K562 (cell line): ENCODE data around the gene PIH1D1. TPM values are rescaled to one million over a fixed set of nuclear protein-coding genes. Genes with fewer than 3 reads are reported as not detected.

Experiments used
- MCM7 ChIP-seq, 2 experiments: fragments of 450-650 bp; IDR thresholded peaks; 2 replicates each; pipeline ENCODE4 v1.6.1; 2016 to 2018
- POLR3G ChIP-seq: IDR thresholded peaks from 2 replicates; pipeline ENCODE4 v1.6.1; 2011; ENCODE audit not compliant: insufficient read length, insufficient replicate concordance; ENCODE audit errors: extremely low read depth
- SRSF9 ChIP-seq: fragments of 200-400 bp; formaldehyde crosslinking; IDR thresholded peaks from 2 replicates; pipeline ENCODE4 v1.6.1; 2017; ENCODE audit warnings: low read depth, low read length, borderline replicate concordance
- XRCC5 ChIP-seq: fragments of 200-400 bp; formaldehyde crosslinking; IDR thresholded peaks from 2 replicates; pipeline ENCODE4 v1.6.1; 2017; ENCODE audit warnings: low read depth, mild to moderate bottlenecking, low read length
- ZFP1 ChIP-seq: fragments of 450-650 bp; formaldehyde crosslinking; IDR thresholded peaks from 2 replicates; pipeline ENCODE4 v1.4.0; 2020; ENCODE audit warnings: mild to moderate bottlenecking, mixed read lengths
- polyA plus RNA-seq, 8 experiments: library from polyadenylated mRNA; depleted of rRNA in 4 of 8; stranded (reverse) in 5 of 8; unstranded in 3 of 8; fragments of >200 nt; fragmentation: Nextera tagmentation in 2 of 8; fragmentation: Illumina TruSeq in 1 of 8; extraction: Ambion mirVana in 2 of 8; extraction: Trizol in 1 of 8; gene quantifications; 2 replicates each; pipeline versions ENCODE4 v1.2.1 to v1.2.3, GENCODE V29; 2011 to 2014; ENCODE audit warnings: inconsistent platforms in 1 of 8, missing spikeins in 1 of 8
- total RNA-seq, 7 experiments: library from RNA; depleted of rRNA in 6 of 7; stranded (reverse); fragments of >200 nt in 6 of 7; fragmentation: Illumina TruSeq in 2 of 7; extraction: Trizol in 2 of 7; gene quantifications; 2 replicates each; pipeline versions ENCODE4 v1.2.1 to v1.2.3, GENCODE V29; 2011 to 2021; ENCODE audit warnings: low replicate concordance in 1 of 7
- TF ChIP-seq, protein P1 (sequence below): fragments of 450-650 bp; formaldehyde crosslinking; IDR thresholded peaks from 2 replicates; pipeline ENCODE4 v1.4.0; 2022; ENCODE audit warnings: missing genetic modification characterization
- TF ChIP-seq, protein P2 (sequence below): IDR thresholded peaks from 2 replicates; pipeline ENCODE4 v1.6.1; 2012; ENCODE audit warnings: low read depth, low read length, improper control_type of control experiment, borderline replicate concordance
- TF ChIP-seq, protein P3 (sequence below), 2 experiments: IDR thresholded peaks in 1 of 2; conservative IDR thresholded peaks in 1 of 2; 2 replicates each; pipeline ENCODE4 v1.6.1; 2016; ENCODE audit warnings: low read depth in 2 of 2, mild to moderate bottlenecking in 1 of 2, missing compliant biosample characterization in 1 of 2, missing genetic modification characterization in 1 of 2, moderate library complexity in 1 of 2
- TF ChIP-seq, protein P4 (sequence below), 2 experiments: fragments of 450-650 bp; IDR thresholded peaks; 2 replicates each; pipeline ENCODE4 v1.6.1; 2016; ENCODE audit warnings: mild to moderate bottlenecking in 2 of 2, borderline replicate concordance in 1 of 2, low read depth in 1 of 2, moderate library complexity in 1 of 2
- TF ChIP-seq, protein P5 (sequence below): fragments of 450-650 bp; IDR thresholded peaks from 2 replicates; pipeline ENCODE4 v1.6.1; 2014; ENCODE audit warnings: low read depth, mild to moderate bottlenecking, moderate library complexity, borderline replicate concordance

The PIH1D1 gene
- total and polyA plus RNA-seq, 9 of the 15 experiments (the other 6 are each of a cell fraction or from before 2014, with no cell fraction given), result 26.5 to 224 (median 137) TPM

DNA sequence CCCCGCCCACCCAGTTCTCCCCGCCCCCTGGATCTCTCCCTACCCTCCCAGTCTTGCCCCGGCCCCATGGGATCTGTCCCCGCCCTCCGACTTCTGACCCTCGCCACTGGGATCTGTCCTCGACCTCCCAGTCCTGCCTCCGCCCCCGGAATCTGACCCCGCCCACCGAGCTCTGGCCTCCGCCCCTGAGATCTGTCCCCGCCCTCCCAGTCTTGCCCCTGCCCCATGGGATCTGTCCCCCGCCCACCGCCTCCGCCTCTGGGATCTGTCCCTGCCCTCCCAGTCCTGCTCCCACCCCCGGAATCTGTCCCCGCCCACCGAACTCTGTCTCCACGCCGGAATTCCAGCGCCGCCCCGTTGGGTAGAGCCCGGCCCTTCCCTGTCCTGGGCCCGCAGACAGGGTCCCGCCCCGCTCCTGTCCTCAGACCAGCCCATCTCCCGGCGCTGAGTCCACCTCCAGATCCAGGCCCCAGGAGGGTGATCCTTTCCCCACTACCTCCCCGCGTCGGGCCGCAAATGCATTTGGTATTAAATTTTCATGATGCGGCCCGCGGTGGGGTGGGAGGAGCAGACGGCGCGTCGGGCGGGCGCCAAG is 8.7 kb downstream of the PIH1D1 start (continued):
- TF ChIP-seq POLR3G, result no peak
- TF ChIP-seq, protein P1, sequence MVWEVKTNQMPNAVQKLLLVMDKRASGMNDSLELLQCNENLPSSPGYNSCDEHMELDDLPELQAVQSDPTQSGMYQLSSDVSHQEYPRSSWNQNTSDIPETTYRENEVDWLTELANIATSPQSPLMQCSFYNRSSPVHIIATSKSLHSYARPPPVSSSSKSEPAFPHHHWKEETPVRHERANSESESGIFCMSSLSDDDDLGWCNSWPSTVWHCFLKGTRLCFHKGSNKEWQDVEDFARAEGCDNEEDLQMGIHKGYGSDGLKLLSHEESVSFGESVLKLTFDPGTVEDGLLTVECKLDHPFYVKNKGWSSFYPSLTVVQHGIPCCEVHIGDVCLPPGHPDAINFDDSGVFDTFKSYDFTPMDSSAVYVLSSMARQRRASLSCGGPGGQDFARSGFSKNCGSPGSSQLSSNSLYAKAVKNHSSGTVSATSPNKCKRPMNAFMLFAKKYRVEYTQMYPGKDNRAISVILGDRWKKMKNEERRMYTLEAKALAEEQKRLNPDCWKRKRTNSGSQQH, result no peak
- TF ChIP-seq, protein P2, sequence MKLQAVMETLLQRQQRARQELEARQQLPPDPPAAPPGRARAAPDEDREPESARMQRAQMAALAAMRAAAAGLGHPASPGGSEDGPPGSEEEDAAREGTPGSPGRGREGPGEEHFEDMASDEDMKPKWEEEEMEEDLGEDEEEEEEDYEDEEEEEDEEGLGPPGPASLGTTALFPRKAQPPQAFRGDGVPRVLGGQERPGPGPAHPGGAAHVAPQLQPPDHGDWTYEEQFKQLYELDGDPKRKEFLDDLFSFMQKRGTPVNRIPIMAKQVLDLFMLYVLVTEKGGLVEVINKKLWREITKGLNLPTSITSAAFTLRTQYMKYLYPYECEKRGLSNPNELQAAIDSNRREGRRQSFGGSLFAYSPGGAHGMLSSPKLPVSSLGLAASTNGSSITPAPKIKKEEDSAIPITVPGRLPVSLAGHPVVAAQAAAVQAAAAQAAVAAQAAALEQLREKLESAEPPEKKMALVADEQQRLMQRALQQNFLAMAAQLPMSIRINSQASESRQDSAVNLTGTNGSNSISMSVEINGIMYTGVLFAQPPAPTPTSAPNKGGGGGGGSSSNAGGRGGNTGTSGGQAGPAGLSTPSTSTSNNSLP, result 0 out of 2 replicates have a peak, but pooled peaks have one; percentile 8
- TF ChIP-seq, protein P3, sequence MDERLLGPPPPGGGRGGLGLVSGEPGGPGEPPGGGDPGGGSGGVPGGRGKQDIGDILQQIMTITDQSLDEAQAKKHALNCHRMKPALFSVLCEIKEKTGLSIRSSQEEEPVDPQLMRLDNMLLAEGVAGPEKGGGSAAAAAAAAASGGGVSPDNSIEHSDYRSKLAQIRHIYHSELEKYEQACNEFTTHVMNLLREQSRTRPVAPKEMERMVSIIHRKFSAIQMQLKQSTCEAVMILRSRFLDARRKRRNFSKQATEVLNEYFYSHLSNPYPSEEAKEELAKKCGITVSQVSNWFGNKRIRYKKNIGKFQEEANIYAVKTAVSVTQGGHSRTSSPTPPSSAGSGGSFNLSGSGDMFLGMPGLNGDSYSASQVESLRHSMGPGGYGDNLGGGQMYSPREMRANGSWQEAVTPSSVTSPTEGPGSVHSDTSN (CRISPR knock-in tag; IDR thresholded peaks at IDR 0.05; ENCODE audit: low read depth), result no peak
- TF ChIP-seq, protein P3 (tag; conservative IDR thresholded peaks at IDR 0.05; ENCODE audit: low read depth), result no peak
- TF ChIP-seq, protein P4, sequence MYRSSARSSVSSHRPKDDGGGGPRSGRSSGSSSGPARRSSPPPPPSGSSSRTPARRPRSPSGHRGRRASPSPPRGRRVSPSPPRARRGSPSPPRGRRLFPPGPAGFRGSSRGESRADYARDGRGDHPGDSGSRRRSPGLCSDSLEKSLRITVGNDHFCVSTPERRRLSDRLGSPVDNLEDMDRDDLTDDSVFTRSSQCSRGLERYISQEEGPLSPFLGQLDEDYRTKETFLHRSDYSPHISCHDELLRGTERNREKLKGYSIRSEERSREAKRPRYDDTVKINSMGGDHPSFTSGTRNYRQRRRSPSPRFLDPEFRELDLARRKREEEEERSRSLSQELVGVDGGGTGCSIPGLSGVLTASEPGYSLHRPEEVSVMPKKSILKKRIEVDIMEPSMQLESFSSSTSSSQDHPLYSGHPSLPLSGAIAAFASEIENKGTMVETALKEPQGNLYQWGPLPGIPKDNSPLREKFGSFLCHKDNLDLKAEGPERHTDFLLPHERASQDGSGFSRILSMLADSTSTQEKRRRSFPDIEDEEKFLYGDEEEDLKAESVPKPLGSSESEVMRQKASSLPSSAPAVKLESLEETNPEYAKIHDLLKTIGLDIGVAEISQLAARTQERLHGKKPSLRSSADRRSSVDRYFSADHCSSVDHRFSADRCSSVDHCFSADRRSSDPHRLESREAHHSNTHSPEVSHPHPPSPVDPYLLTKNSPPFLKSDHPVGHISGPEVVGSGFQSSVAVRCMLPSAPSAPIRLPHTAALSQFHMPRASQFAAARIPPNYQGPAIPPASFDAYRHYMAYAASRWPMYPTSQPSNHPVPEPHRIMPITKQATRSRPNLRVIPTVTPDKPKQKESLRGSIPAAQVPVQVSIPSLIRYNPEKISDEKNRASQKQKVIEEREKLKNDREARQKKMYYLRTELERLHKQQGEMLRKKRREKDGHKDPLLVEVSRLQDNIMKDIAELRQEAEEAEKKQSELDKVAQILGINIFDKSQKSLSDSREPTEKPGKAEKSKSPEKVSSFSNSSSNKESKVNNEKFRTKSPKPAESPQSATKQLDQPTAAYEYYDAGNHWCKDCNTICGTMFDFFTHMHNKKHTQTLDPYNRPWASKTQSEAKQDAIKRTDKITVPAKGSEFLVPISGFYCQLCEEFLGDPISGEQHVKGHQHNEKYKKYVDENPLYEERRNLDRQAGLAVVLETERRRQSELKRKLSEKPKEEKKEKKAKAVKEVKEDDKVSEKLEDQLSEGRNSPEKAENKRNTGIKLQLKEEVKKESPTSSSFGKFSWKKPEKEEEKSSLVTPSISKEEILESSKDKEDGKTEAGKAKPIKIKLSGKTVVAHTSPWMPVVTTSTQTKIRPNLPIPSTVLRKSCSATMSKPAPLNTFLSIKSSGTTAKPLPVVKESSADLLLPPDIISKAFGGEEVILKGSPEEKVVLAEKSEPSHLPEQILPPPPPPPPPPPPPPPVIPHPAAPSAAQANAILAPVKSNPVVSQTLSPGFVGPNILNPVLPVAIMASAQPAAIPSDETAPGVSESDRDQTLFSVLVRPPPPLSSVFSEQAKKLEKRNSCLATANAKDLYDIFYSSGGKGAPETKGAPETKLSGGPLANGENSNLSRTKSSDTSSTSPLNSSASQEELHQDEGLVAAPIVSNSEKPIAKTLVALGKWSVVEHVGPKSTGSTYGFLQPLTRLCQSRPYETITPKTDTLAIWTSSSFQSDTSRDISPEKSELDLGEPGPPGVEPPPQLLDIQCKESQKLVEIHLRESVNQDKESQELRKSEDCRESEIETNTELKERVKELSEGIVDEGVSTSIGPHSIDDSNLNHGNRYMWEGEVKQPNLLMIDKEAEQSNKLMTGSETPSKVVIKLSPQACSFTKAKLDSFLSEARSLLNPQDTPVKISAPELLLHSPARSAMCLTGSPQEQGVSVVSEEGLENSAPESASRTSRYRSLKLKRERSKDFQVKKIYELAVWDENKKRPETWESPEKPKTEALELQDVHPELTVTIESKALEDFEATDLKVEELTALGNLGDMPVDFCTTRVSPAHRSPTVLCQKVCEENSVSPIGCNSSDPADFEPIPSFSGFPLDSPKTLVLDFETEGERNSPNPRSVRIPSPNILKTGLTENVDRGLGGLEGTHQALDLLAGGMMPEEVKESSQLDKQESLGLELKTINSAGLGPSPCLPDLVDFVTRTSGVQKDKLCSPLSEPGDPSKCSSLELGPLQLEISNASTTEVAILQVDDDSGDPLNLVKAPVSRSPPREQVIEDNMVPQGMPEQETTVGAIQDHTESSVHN (IDR thresholded peaks at IDR 0.05; ENCODE audit: borderline replicate concordance in 1 of 2, low read depth in 1 of 2), result no peak
- TF ChIP-seq, protein P5, sequence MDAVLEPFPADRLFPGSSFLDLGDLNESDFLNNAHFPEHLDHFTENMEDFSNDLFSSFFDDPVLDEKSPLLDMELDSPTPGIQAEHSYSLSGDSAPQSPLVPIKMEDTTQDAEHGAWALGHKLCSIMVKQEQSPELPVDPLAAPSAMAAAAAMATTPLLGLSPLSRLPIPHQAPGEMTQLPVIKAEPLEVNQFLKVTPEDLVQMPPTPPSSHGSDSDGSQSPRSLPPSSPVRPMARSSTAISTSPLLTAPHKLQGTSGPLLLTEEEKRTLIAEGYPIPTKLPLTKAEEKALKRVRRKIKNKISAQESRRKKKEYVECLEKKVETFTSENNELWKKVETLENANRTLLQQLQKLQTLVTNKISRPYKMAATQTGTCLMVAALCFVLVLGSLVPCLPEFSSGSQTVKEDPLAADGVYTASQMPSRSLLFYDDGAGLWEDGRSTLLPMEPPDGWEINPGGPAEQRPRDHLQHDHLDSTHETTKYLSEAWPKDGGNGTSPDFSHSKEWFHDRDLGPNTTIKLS, result no peak
- TF ChIP-seq MCM7 (IDR thresholded peaks at IDR 0.05), result no peak
- TF ChIP-seq ZFP1 (CRISPR knock-in tag), result no peak
- no peak for TF ChIP-seq SRSF9
- no peak for TF ChIP-seq XRCC5
